Fibroblast of lung (primary cell): ENCODE measurements around the gene C1QBP.

Experiments used
- CTCF ChIP-seq, 2 donors: IDR thresholded peaks in 1 of 2; conservative IDR thresholded peaks in 1 of 2; 1 replicate in 1 of 2; 2 replicates in 1 of 2; pipeline ENCODE4 v1.5.1; 2011 to 2012; ENCODE audit warnings: low read length in 2 of 2, control low read depth in 1 of 2, inconsistent platforms in 1 of 2, low read depth in 1 of 2, mild to moderate bottlenecking in 1 of 2
- EZH2 ChIP-seq: IDR thresholded peaks from 2 replicates; pipeline ENCODE4 v1.5.1; 2012; ENCODE audit warnings: low read length, control low read depth, mild to moderate bottlenecking; ENCODE audit errors: missing control alignments

- TF ChIP-seq CTCF (conservative IDR thresholded peaks at IDR 0.05 in 1 of 2, IDR thresholded peaks at IDR 0.05 in 1 of 2; ENCODE audit: low read depth in 1 of 2, low read length in 2 of 2) (no peak), EZH2 (no peak)
Observed at GRCh38 chr17:5431949-5432556, 6.9 kb downstream of the C1QBP start.
